ENCODE results near the gene BEST2.

GRCh38 chr19:12772323-12772722 lies 20.7 kb downstream of the BEST2 start:
- TF ChIP-seq POLR2A (IDR thresholded peaks at IDR 0.05), result no peak
- TF ChIP-seq, protein P1, sequence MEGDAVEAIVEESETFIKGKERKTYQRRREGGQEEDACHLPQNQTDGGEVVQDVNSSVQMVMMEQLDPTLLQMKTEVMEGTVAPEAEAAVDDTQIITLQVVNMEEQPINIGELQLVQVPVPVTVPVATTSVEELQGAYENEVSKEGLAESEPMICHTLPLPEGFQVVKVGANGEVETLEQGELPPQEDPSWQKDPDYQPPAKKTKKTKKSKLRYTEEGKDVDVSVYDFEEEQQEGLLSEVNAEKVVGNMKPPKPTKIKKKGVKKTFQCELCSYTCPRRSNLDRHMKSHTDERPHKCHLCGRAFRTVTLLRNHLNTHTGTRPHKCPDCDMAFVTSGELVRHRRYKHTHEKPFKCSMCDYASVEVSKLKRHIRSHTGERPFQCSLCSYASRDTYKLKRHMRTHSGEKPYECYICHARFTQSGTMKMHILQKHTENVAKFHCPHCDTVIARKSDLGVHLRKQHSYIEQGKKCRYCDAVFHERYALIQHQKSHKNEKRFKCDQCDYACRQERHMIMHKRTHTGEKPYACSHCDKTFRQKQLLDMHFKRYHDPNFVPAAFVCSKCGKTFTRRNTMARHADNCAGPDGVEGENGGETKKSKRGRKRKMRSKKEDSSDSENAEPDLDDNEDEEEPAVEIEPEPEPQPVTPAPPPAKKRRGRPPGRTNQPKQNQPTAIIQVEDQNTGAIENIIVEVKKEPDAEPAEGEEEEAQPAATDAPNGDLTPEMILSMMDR (IDR thresholded peaks at IDR 0.05 in 4 of 5, conservative IDR thresholded peaks at IDR 0.05 in 1 of 5), result no peak

Data from gastrocnemius medialis (tissue), 4 donors.